Embryonic facial prominence (tissue), 1 donor: Measurements from ENCODE around the gene CTDNEP1.
"Not testable (repeated sequence)": the region's sequence is repeated elsewhere in the genome, so short reads cannot be mapped to it uniquely, and the experiment has no call there.

ENCODE experiments used
- DNase-seq: peaks from one replicate; pipeline ENCODE4 v3.0.0-alpha.2; 2016; ENCODE audit errors: extremely low spot score

The CTDNEP1 gene

GRCh38 chr17:7248796-7249195 lies 2.7 kb downstream of the CTDNEP1 start:
- no peak for DNase-seq

GRCh38 chr17:7246779-7247178 lies 4.8 kb downstream of the CTDNEP1 start:
- no peak for DNase-seq

- not testable (repeated sequence) for DNase-seq
These were observed 7.7 kb downstream of the CTDNEP1 start for GRCh38 chr17:7243838-7244237.

GRCh38 chr17:7243453-7243729 lies 8.1 kb downstream of the CTDNEP1 start:
- no peak for DNase-seq

GRCh38 chr17:7242717-7243452 lies 8.6 kb downstream of the CTDNEP1 start:
- peak; percentile 93 for DNase-seq

GRCh38 chr17:7241783-7242716 lies 9.5 kb downstream of the CTDNEP1 start, which contains the start of gene GABARAP:
Gene GABARAP, minus strand, starts transcription at chr17:7242449. Its CDS starts 119 bp downstream, at chr17:7242330.
- peak; percentile 84 for DNase-seq

- DNase-seq = no peak
These were observed 10.3 kb downstream of the CTDNEP1 start for GRCh38 chr17:7241090-7241733.

GRCh38 chr17:7240375-7240774 lies 11.2 kb downstream of the CTDNEP1 start:
- DNase-seq = no peak

- DNase-seq = peak; percentile 99
These were observed 12.2 kb downstream of the CTDNEP1 start, which contains the start of gene PHF23 for GRCh38 chr17:7239091-7240027. Gene PHF23, minus strand, starts transcription at chr17:7239457. Its CDS starts 178 bp downstream, at chr17:7239279.

- no peak for DNase-seq
These were observed 13.0 kb downstream of the CTDNEP1 start for GRCh38 chr17:7238420-7239090.

GRCh38 chr17:7237761-7238419 lies 13.6 kb downstream of the CTDNEP1 start:
- no peak for DNase-seq

- no peak for DNase-seq
These were observed 14.2 kb downstream of the CTDNEP1 start for GRCh38 chr17:7237266-7237760.

GRCh38 chr17:7236808-7237207 lies 14.7 kb downstream of the CTDNEP1 start:
- DNase-seq = no peak

GRCh38 chr17:7235693-7236665 lies 15.6 kb downstream of the CTDNEP1 start:
- no peak for DNase-seq

GRCh38 chr17:7234083-7234951 lies 17.2 kb downstream of the CTDNEP1 start, which contains the start of gene DVL2:
Gene DVL2, minus strand, starts transcription at chr17:7234517. Its CDS starts 255 bp downstream, at chr17:7234262.
- peak; percentile 97 for DNase-seq

GRCh38 chr17:7233701-7234082 lies 17.8 kb downstream of the CTDNEP1 start:
- DNase-seq = no peak

GRCh38 chr17:7232114-7232513 lies 19.4 kb downstream of the CTDNEP1 start:
- DNase-seq = no peak

GRCh38 chr17:7229504-7229903 lies 22.0 kb downstream of the CTDNEP1 start:
- no peak for DNase-seq
